Measurements from ENCODE around the gene CHST13.
A peak's percentile ranks its signal among the peaks of the same experiment; 100 is the strongest.

CHST13 gene

DNA sequence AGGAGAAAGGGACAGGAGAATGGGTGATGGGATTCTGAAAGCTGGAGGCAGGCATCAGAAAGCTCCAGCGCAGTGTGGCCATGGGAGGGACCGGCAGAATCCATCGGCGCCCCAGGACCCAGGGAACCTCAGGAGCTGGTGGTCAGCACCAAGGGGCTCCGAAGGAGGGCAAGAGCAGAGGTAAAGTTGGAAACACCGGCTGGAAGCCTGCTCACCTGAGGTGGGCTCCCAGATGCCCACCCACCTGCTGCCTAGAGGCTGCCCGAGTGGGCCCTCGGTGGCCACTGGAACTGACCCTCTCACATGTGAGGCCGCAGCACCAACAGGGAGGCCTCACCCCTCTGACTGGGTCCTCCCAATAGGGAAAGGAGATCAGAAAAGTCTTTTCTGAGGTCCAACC lies 38.0 kb upstream of the CHST13 start:
- DNase-seq, result no peak
- intact Hi-C loops (cut with DNase I), result no loop called here

DNA sequence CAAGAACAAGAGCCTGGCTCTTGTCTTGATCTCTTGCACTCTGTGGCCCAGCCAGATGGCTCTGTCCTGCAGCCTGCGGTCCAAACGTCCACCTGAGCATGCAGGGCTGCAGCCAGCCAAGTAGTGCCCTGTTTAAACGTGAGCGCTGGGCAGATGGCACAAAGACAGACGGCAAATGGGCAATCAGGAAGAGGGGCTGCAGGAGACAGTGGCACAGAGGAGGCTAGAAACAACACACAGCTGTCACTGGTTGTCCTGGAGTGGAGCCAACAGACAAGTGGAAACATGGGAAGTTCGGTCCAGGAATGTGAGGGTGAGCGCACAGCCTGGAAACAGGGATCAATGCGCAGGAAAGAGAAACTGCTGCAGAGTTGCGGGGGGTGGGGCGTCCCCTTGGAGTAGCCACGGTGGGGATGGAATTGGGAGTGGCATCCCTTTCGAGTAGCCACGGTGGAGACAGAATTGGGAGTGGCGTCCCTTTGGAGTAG lies 37.6 kb upstream of the CHST13 start:
- no peak for DNase-seq
- intact Hi-C loops (cut with DNase I), result no loop called here

DNA sequence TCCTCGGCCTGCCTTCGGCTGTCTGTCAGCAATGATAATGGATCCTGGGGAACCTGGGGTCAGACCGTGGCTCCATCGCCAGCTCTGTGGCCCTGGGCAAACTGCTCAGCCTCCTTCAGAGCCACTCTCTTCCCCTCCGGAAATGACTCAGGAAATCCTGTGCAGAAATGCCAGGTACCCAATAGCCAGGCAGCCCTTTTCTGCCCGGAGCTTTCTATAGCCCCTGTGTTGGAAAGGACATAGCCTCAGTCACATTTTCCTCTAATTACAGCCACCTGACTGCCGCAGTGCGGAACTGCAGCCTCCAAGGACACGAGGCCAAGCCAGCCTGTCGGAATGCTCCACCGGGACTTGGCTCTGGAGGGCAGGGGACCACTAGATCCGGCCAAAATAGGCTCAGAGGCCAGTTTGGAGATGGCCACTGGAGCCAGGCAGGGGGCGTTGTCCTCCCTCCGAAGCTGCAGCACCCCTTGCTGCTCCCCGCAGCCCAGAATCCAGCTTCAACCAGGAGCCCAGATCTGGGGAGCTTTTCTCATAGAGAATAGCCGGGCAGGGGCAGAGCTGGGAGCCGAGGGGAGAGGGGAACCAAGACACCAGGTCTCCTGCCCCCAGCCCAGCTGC lies 36.7 kb upstream of the CHST13 start:
- intact Hi-C loops (cut with DNase I), result no loop called here
- peak in 7 of 42 donors; percentile 22 to 62 (median 34) for DNase-seq

DNA sequence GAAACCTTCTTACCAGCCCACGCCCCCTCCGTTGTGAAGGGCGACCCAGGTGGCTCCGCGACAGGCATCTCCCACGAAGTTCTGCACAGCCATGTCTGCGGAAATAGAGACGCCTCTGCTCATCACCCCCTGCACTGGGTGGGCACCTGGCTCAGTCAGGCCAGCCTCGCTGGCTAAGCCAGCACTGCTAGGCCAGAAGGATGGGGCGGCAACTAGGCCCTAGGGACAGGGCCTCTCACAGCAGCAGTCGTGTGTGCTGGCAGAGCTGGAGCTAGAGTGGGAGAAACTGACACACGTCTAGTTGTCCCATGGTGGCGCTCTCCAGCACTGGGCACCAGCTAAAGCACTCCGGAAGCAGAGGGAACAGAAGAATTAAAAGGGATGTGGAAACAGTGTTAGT lies 35.8 kb upstream of the CHST13 start:
- intact Hi-C loops (cut with DNase I), result no loop called here

DNA sequence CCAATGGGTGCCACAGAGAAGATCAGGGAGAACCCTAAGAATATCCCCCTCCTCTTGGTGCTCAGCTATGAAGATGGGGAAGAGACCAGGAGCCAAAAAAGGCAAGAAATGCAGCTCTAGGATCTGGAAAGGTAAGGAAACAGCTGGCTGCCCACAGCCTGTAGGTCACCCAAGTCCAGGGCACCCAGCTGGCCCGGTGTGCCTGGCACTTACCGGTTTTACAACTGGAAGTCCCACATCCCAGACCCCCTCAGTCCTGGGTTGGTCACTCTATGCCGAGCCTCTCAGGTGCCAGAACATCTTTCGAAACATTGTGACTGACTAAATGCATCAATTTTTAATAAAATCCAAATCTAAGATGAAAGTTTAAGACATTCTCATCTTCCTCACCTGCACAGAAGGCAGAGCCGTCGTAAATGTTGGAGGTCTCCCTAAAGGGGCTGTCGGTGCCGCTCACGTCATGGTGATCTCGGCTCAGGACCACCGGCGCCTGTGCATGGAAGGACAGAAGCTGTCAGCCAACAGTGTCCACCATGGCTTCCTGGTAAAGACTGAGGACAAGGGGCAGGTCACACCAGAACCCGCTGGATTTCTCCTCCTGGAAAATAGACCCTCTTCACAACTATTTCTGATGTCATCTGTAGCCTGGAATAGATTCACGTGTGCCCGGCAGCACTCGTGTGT lies 34.9 kb upstream of the CHST13 start:
- intact Hi-C loops (cut with DNase I), result no loop called here
- no peak for DNase-seq

More for the DNA sequence above, 35.8 kb upstream of the CHST13 start:
- no peak for DNase-seq

DNA sequence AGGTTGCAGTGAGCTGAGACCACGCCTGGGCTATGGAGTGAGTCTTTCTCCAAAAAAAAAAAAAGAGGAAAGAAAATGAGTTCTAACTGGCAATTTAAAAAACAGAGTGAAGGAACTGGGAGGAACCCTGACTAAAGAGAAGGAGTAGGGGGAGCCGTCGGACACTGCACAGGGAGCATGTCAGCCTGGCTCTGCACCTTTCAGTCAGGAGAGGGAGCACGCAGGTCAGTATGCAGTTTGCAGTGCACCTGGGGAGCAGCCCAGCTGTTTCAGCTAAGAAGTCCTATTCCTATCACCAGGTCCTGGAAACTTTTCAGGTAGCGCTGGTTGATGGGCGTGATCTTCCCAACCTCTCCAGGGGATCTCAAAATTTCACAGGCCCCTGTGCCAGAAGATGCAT lies 33.3 kb upstream of the CHST13 start:
- intact Hi-C loops (cut with DNase I), result no loop called here
- DNase-seq, result no peak

DNA sequence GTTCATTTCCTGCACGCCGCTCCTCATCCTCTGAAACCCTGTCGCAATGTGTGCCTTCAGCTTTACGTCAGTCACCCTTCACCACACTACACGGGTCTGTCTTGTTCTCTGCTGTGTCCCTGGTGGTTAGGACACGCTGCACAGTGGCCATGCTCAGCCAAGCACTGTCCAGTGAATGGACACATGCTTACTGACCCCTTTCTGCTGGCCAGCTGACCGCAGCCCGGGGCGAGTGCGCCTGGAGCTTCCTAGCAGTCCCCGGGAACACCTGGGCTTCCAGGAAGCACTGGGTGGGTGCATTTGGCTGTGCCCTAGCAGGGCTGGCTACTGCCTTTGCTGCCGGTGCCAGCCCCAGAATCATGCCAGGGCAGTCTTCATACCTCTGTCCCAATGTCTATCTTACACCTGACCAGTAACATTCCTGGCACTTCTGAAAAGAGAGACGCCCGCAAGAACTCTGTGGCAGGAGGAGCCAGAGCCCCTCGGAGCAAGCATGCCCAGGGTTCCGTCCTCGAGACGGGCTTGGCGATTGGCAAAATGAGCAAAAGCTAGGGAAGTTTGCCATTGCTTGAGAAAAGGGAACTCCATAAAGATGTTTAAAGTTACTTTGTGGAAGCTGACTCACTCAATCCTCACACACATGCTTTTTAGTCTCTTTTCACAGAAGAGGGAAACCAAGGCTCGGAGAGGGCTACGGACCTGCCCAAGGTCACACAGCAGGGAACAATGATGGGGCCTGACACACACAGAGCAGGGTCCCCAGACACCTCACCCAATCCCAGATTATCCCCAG lies 32.5 kb upstream of the CHST13 start:
- DNase-seq, result no peak
- intact Hi-C loops (cut with DNase I), result no loop called here

DNA sequence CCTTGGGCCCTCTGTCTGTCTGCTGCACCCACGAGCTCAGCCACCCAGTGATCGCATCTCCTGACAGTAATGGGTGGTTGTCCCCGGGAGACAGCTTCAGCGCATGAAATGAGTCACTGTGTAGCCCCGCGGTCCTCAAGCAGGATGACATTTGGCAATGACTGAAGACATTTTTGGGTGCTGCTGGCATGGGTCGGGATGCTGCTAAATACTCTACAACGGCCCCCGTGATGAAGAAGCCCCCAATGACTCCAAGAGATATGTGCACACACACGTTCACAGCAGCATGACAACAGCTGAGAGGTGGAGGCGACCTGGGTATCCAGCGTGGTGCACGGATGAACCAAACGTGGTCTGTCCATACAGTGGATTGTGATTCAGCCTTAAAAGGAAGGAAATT lies 30.9 kb upstream of the CHST13 start:
- no peak for DNase-seq
- intact Hi-C loops (cut with DNase I), result no loop called here

DNA sequence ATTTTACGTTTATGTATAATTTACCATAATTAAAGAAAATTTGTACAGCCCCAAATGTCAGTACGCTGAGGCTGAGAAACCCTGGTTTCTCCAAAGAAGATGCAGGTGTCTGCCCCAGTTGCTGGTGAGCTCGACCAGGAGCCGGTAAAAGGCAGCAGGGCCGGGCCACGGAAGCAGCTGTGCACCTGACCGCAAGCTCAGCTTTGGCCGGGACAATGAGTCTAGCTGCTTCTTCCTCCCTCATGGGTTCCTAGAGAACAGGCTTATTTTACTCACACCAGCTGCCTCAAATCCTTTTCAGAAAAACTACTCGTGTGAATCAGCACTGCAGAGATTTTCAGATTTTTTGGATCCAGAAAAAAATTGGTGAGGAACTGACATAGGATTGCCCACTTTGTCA lies 30.2 kb upstream of the CHST13 start:
- DNase-seq, result no peak
- intact Hi-C loops (cut with DNase I), result no loop called here

DNA sequence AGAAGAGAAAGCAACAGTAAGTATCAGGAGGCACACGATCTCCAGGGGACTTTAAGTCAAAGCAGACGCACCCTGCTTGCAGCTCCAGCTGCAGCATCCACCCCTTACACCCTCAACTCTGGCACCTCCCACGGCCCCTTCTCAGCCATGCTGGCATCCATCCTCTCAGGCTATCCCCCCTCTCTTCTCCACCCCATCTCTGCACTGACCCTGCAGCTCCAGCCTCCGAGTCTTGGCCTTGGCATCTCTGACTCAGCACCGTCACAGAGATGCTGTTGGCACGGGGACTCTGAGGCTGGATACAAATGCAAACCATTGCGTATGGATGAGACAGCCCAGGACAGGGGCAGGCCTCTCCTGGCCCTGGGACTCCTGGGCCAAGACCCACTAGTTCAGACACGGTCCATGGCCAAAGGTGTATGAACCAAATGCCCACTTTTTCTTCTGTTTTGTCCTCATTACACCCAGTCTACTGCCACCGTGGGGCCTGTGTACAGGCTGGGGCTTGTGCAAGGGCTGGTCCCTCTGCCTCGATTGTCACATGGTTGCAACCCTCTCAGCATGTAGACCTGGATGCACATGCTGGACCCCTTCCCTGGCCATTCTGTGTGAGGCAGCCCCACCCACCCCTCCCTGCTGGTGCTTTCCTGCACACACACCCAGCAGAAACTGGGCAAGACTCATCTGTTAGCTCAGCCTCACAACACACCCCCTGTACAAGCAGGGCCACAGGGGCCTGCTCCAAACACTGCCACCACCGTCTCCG lies 29.6 kb upstream of the CHST13 start:
- peak in 4 of 42 donors; percentile 27 to 72 (median 42) for DNase-seq
- intact Hi-C loops (cut with DNase I), result no loop called here

DNA sequence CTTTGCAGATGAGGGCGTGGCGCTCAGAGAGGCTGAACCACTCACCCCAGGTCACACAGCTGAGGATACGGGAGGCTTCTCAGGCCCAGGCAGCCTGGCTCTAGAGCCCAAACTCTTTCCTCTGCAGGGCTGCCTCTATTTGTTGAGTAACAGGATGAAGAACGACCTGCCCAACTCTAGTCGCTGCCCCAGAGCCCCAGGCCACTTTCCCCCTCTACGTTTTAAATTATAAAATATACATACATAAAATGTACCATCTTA lies 29.1 kb upstream of the CHST13 start:
- no peak for DNase-seq
- intact Hi-C loops (cut with DNase I), result no loop called here

DNA sequence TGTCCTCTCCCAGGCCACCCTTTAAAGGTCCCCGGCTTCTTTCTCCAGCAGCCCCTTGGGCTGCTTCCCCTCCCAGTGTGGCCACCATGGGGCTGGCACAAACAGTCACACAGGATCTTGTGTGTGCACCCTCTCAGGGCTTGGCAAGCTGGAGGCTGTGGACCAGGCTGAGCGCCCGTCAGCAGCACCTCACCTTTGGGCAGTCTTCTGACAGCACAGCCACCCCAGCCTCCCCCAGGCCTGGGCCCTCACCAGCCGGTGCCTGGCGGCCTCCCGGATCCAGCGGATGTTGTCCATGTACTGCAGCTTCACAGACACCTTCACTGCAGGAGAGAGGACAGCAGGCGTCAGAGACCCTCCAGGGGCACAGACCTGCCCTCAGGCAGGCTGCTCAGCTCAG lies 28.2 kb upstream of the CHST13 start:
- intact Hi-C loops (cut with DNase I), result no loop called here
- no peak for DNase-seq

DNA sequence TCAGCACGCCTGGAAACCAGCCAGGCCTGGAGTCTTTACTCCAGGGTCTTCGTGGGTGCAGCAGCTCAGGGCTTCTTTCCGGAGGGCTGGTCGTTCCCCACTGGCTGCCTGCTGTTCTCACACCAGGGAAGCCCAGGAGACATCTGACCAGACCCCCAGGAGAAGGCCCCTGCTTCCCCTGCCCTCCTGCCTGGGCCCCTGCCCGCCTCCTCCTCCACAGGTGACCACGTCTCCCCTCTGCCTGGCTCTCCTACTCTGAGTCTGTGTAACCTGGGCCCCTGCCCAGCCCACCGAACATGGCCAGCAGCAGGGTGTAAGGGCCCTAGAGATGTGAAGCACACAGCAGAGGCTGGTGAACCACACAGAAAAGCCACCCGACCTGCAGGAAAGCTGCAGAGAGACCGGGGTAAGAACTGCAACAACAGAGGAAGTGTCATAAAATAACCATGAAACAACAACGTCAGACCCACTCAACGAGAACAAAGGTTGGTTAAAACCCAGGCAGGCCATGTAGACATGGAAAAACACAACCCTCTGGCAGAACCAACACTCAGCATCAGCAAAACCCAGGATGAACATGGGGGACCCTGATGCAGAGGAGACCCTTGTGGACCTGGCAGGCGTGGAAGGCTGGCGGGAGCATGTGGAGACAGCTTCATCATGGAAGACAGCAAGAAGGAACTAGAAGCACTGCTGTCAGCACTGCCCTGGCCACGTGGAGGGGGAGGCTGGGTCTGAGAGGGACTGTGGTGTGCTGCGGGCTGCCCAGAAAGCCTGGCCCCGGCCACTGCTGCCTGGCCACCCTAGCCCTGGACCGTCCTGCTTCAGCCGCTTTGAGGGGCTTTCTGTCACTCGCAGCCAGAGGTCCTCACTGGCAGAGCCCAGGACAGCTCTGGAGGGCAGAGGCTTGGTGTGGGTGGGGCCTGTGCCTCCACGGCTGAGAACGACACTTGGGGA lies 26.8 kb upstream of the CHST13 start:
- DNase-seq, result no peak
- intact Hi-C loops (cut with DNase I), result no loop called here

DNA sequence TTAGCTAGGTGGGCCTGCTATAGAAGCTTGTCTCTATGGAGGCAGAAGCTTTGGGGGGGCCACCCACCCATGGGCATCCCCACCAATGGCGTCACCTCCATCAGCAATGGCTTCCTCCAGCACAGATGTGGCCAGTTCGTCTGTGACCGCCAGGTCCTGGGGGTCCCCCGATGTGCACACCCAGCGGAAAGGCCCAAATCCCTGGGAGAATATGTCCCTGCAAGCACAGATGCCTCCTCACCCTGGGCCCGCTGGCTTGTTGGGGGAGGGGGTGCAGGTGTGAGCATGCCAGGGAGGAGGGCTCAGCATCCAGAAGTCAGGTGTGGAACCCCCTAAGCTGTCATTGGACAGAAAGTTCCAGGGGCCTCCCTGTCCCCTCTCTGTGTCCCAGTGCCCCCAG lies 26.0 kb upstream of the CHST13 start:
- no peak for DNase-seq
- intact Hi-C loops (cut with DNase I), result no loop called here

DNA sequence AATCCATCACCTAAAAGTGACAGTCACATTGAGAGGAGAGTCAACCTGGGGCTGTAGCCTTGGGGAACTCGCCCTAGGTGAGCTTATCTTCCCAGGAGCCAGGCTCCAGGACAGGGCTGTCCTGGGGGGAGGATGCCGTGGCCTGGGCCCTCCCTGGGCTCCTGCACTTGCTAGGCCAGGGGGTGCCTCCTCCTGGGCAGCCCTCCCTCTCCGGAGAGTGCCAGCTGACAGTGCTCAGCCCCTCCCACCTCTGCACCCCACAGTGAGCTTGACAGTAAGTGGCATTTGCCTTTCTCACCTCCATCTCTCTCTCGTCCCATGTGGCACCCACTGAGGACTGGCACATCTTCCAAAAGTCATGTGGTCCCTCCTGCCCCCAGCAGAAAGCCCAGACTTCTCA lies 25.5 kb upstream of the CHST13 start:
- intact Hi-C loops (cut with DNase I), result no loop called here
- DNase-seq, result no peak

DNA sequence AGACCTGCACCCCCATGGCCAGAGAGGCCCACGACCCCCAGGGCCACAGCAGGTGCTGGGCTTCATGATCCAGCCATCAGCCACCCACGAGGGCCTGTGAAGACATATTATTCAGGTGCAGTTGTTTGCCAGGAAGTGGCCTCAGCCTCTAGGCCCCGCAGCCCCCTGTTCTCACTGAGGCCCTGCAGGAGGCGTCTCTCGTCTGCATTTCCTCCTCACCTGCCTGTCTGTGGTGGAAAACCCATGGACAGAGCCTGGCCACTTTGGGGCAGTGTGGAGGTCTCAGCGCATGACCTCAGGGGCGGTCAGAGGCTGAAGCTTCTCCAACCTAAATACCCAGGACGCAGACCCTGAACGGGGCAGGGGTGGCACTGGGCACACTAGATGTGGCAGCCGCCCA lies 25.0 kb upstream of the CHST13 start:
- DNase-seq, result no peak
- intact Hi-C loops (cut with DNase I), result no loop called here

DNA sequence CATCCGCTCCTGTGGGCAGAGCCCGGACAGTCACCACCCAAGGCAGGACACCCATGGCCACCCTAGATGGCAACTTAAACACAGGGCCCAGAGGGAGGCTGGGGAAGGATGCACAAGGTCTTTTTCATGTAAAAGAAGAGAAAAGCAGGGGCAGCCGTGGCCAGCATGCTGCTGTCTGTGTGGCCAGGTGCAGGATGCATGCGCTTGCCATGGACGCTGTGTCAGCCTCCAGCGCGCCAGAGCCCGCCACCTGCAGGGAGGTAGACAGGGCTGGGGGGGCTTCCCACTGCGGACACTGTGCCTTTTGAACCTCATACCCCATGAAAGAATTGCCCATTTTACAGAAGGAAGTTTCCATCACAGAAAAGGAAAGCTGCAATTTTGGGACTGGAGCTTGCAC lies 24.6 kb upstream of the CHST13 start:
- no peak for DNase-seq
- intact Hi-C loops (cut with DNase I), result no loop called here

DNA sequence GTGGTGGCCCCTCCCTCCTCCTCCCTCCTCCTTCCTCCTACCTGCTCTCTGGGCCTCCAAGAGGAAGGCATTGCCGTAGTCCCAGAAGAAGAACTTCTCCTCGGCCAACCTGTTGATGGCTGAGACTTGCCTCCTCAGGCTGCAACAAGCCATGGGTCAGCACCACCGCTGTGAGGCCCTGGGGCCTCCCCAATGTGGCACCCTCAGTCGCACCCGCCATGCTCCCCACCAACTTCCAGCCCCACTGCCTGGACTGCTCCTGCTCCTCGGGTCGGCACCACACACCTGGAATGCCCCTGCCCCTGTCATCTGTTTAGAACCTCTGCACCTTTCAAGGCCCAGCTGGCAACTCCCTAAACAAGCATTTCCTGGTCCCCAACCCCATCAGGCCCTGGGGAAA lies 23.9 kb upstream of the CHST13 start:
- no peak for DNase-seq
- intact Hi-C loops (cut with DNase I), result no loop called here

DNA sequence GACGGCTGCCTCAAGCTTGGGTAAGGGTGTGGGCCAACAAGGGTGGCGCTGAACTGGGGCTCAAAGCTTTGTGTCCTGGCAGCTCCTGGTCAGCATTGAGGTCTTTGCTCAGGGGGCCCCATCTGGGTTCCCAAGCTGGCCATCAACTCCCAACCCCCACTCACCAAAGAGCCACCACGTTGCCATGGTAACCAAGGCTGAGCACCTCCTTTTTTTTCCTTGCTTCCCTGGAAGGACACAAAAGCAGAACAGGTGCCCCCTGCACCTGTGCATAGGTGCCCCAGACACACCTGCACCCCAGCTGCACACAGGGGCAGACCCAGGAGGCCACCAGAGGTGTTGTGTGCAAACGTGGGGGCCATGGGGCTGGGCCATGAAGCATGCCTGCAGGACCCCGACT lies 22.9 kb upstream of the CHST13 start:
- intact Hi-C loops (cut with DNase I), result no loop called here
- DNase-seq, result no peak
